Measurements from ENCODE around the gene APBA3. TPM values are rescaled to one million over a fixed set of nuclear protein-coding genes. Genes with fewer than 3 reads are reported as not detected.

APBA3 gene
- total RNA-seq, 4 donors from 2014 or later: 12.9 to 26.5 (median 22.7) TPM

GRCh38 chr19:3778104-3778867 lies 16.8 kb upstream of the APBA3 start:
- H3K9me3 ChIP-seq: peaks cover 0 to 22% (median 14%) of the 10 kb centered on the region in 3 donors
- intact Hi-C loops (cut with DNase I): no loop called here
- WGBS, 2 donors: 72 to 90% methylated on average over 4 to 10 of the region's 37 CpGs
- H3K36me3 ChIP-seq: no peaks in the 10 kb centered on the region
- TF ChIP-seq CTCF (IDR thresholded peaks at IDR 0.05) (no peak), POLR2A (IDR thresholded peaks at IDR 0.05) (no peak)
- DNase-seq: no peak
- peaks cover 0 to 28% (median 0%) of the 10 kb centered on the region in 4 donors for H3K27me3 ChIP-seq
- no peak overlapping the region for H3K4me3 ChIP-seq
- H3K27ac ChIP-seq: no peak overlapping the region
- H3K4me1 ChIP-seq: no peaks in the 10 kb centered on the region

- no peak for TF ChIP-seq POLR2A (IDR thresholded peaks at IDR 0.05)
- TF ChIP-seq CTCF (IDR thresholded peaks at IDR 0.05): no peak
- DNase-seq: no peak
- no peak overlapping the region for H3K4me3 ChIP-seq
- intact Hi-C loops (cut with DNase I): no loop called here
- H3K27me3 ChIP-seq: peaks cover 0 to 17% (median 0%) of the 10 kb centered on the region in 4 donors
- 68 to 100% methylated on average over 1 of the region's 1 CpG for WGBS, 2 donors
- peaks cover 0 to 9% (median 7%) of the 10 kb centered on the region in 3 donors for H3K9me3 ChIP-seq
- no peaks in the 10 kb centered on the region for H3K36me3 ChIP-seq
- H3K27ac ChIP-seq: no peak overlapping the region
- H3K4me1 ChIP-seq: peaks cover 0 to 5% (median 0%) of the 10 kb centered on the region in 3 donors
Measured at GRCh38 chr19:3776479-3777040, 15.1 kb upstream of the APBA3 start.

GRCh38 chr19:3775831-3776230 lies 14.3 kb upstream of the APBA3 start:
- no peak for DNase-seq
- Histone ChIP-seq H3K27ac (no peak overlapping the region), H3K36me3 (no peaks in the 10 kb centered on the region), H3K27me3 (peaks cover 0 to 20% (median 0%) of the 10 kb centered on the region in 4 donors), H3K4me1 (peaks cover 0 to 5% (median 0%) of the 10 kb centered on the region in 3 donors), H3K4me3 (no peak overlapping the region), H3K9me3 (peaks cover 0 to 2% (median 0%) of the 10 kb centered on the region in 3 donors)
- 93% methylated on average over 3 of the region's 5 CpGs; no CpG with 5 or more reads in 1 of the 2 donors for WGBS, 2 donors
- TF ChIP-seq CTCF (IDR thresholded peaks at IDR 0.05) (no peak), POLR2A (IDR thresholded peaks at IDR 0.05) (no peak)
- intact Hi-C loops (cut with DNase I): no loop called here

- Histone ChIP-seq H3K36me3 (no peaks in the 10 kb centered on the region), H3K4me1 (peaks cover 0 to 5% (median 0%) of the 10 kb centered on the region in 3 donors), H3K27me3 (peaks cover 0 to 20% (median 0%) of the 10 kb centered on the region in 4 donors), H3K9me3 (no peaks in the 10 kb centered on the region), H3K4me3 (no peak overlapping the region), H3K27ac (no peak overlapping the region)
- no peak for DNase-seq
- intact Hi-C loops (cut with DNase I): no loop called here
- TF ChIP-seq POLR2A (IDR thresholded peaks at IDR 0.05): no peak
- TF ChIP-seq CTCF (IDR thresholded peaks at IDR 0.05): no peak
- WGBS, 2 donors: no CpG with 5 or more reads among the region's 2 CpGs
Measured at GRCh38 chr19:3775374-3775711, 13.9 kb upstream of the APBA3 start.
